Pancreas (tissue), 10 donors: Measurements from ENCODE around the gene KLK4. TPM values are rescaled to one million over a fixed set of nuclear protein-coding genes. Genes with fewer than 3 reads are reported as not detected.
A peak's percentile ranks its signal among the peaks of the same experiment; 100 is the strongest.

Experiments used
- ATAC-seq, 4 donors: fragments of 200-7000 bp; cut with Tn5 transposase; one replicate each; pipeline versions ENCODE4 v1.8.0 to v1.9.1; 2020; ENCODE audit warnings: mild to moderate bottlenecking in 4 of 4, moderate library complexity in 4 of 4
- DNase-seq, 6 donors: peaks; one replicate each; pipeline ENCODE4 v3.0.0-alpha.2; 2020
- FAIRE-seq: peaks from 2 replicates; lab custom pipeline; 2012; peaks lifted over from hg19 to GRCh38; lab: Jason Lieb, UNC
- H3K27ac ChIP-seq, 4 donors: fragments of 200-600 bp; sonication (generic); 1 replicate in 3 of 4; 2 replicates in 1 of 4; pipeline versions ENCODE4 v1.5.0 to v1.8.0; 2020
- H3K27me3 ChIP-seq, 4 donors: fragments of 200-600 bp; one replicate each; pipeline ENCODE4 v1.8.0; 2021
- H3K36me3 ChIP-seq, 3 donors: fragments of 200-600 bp; sonication (generic) in 1 of 3; one replicate each; pipeline versions ENCODE4 v1.5.0 to v1.8.0; 2020 to 2021
- H3K4me1 ChIP-seq, 3 donors: fragments of 200-600 bp; one replicate each; pipeline ENCODE4 v1.8.0; 2021
- H3K4me3 ChIP-seq, 4 donors: fragments of 200-600 bp; sonication (generic) in 2 of 4; one replicate each; pipeline versions ENCODE4 v1.5.0 to v1.8.0; 2020 to 2021
- H3K9me3 ChIP-seq, 4 donors: fragments of 200-600 bp; one replicate each; pipeline ENCODE4 v1.8.0; 2021
- WGBS, 2 donors: extraction: QIAGEN DNeasy Blood & Tissue Kit; methylation state at CpG; one replicate each; pipeline ENCODE4 v1.1.7; 2013; 5-methylcytosine and 5-hydroxymethylcytosine counted together
- intact Hi-C, 3 donors: fragments of 100-400 bp; cut with DNase I; formaldehyde crosslinking; loops; one replicate each; pipeline versions ENCODE4 v1.11.1 to v1.14.2; 2022
- polyA plus RNA-seq, 2 donors: library from polyadenylated mRNA; stranded (reverse); fragments of 200-250 nt; gene quantifications; one replicate each; pipeline ENCODE4 v1.2.3, GENCODE V29; 2013
- total RNA-seq, 6 donors: library from RNA; stranded (reverse); fragmentation: NEBNext Ultra II Directional in 4 of 6; extraction: Animal tissue kit (Norgen Biotek cat#: 25700) in 4 of 6; gene quantifications; one replicate each; pipeline versions ENCODE4 v1.2.1 to v1.2.4, GENCODE V29; 2021 to 2023
- TF ChIP-seq, protein P1 (sequence below), 4 donors: fragments of 200-600 bp; sonication (generic) in 3 of 4; IDR thresholded peaks; one replicate each; pipeline versions ENCODE4 v1.5.0 to v1.8.0; 2021; ENCODE audit warnings: antibody characterized with exemption in 4 of 4
- donor health status: healthy with polysubstance abuse.
- donor health status: DM: no; HTN: no; CAD: no; lungs with moderate emphysema.
- donor health status: DM: no; HTN: no; CAD: no.
- donor health status: control.
- donor health status: control.
- donor health status: Bipolar disorder and iron deficiency.
- donor health status: DM: yes; HTN: yes; CAD: no.
- donor health status: DM: no; HTN: no; CAD: no.
- donor health status: DM: no; HTN: no; CAD: no.
- donor health status: DM: yes; HTN: yes; CAD: no.

KLK4 gene
- total and polyA plus RNA-seq, 8 donors: 0.41 TPM; not detected in 7

- intact Hi-C loops: no loop called here
- TF ChIP-seq, protein P1, sequence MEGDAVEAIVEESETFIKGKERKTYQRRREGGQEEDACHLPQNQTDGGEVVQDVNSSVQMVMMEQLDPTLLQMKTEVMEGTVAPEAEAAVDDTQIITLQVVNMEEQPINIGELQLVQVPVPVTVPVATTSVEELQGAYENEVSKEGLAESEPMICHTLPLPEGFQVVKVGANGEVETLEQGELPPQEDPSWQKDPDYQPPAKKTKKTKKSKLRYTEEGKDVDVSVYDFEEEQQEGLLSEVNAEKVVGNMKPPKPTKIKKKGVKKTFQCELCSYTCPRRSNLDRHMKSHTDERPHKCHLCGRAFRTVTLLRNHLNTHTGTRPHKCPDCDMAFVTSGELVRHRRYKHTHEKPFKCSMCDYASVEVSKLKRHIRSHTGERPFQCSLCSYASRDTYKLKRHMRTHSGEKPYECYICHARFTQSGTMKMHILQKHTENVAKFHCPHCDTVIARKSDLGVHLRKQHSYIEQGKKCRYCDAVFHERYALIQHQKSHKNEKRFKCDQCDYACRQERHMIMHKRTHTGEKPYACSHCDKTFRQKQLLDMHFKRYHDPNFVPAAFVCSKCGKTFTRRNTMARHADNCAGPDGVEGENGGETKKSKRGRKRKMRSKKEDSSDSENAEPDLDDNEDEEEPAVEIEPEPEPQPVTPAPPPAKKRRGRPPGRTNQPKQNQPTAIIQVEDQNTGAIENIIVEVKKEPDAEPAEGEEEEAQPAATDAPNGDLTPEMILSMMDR (IDR thresholded peaks at IDR 0.05): no peak
Observed at GRCh38 chr19:50949861-50950260, 38.7 kb upstream of the KLK4 start.

DNA sequence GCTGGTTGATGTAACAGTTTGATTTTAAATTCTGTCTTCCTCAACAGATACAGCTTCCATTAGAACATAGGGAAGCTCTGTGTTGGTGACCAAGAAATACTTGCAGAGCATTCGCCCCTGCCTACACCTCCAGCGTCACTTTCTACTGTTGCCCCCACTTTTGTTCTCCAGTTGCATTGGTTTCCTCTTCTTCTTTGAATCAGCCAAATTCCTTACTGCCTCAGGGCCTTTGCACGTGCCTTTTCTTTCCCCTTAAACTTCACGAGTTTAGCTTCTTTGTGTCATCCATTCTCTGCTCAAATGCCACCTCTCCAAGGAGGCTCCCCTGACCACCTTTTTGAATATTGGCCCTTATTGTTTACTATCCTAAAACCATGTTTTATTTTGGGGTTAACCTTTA is 35.9 kb upstream of the KLK4 start:
- H3K27ac ChIP-seq: no peak overlapping the region
- ATAC-seq (no peak), FAIRE-seq (no peak), DNase-seq (no peak)
- no peaks in the 10 kb centered on the region for H3K9me3 ChIP-seq
- no peaks in the 10 kb centered on the region for H3K27me3 ChIP-seq
- intact Hi-C loops: no loop called here
- no peak overlapping the region for H3K4me3 ChIP-seq
- WGBS, 2 donors: 53 to 61% methylated on average over 4 of the region's 4 CpGs
- TF ChIP-seq, protein P1 (IDR thresholded peaks at IDR 0.05): no peak
- H3K4me1 ChIP-seq: no peaks in the 10 kb centered on the region
- H3K36me3 ChIP-seq: no peaks in the 10 kb centered on the region

More at GRCh38 chr19:50949861-50950260, 38.7 kb upstream of the KLK4 start:
- Histone ChIP-seq H3K36me3 (no peaks in the 10 kb centered on the region), H3K27me3 (no peaks in the 10 kb centered on the region), H3K9me3 (no peaks in the 10 kb centered on the region), H3K27ac (no peak overlapping the region), H3K4me3 (no peak overlapping the region), H3K4me1 (no peaks in the 10 kb centered on the region)
- 49 to 52% methylated on average over 19 of the region's 19 CpGs for WGBS, 2 donors
- DNase-seq: peak in 1 of 6 donors; percentile 47
- ATAC-seq: no peak
- FAIRE-seq: no peak

DNA sequence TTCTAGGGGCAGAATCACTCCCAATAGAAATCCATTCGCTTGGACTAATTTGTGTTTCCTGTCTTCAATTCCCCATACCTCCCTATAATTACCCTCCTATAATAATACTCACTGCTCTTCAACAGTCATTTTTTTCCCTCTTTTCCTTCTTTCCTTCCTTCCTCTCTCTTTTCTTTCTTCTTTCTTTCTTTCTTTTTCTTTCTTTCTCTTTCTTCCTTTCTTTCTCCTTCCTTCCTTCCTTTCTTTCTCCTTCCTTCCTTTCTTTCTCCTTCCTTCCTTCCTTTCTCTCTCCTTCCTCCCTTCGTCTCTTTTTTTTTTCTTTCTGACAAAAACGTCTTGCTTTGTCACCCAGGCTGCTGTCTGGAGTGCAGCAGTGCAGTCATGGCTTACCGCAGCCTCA is 33.6 kb upstream of the KLK4 start:
- no peak overlapping the region for H3K27ac ChIP-seq
- ATAC-seq (no peak), FAIRE-seq (no peak)

DNA sequence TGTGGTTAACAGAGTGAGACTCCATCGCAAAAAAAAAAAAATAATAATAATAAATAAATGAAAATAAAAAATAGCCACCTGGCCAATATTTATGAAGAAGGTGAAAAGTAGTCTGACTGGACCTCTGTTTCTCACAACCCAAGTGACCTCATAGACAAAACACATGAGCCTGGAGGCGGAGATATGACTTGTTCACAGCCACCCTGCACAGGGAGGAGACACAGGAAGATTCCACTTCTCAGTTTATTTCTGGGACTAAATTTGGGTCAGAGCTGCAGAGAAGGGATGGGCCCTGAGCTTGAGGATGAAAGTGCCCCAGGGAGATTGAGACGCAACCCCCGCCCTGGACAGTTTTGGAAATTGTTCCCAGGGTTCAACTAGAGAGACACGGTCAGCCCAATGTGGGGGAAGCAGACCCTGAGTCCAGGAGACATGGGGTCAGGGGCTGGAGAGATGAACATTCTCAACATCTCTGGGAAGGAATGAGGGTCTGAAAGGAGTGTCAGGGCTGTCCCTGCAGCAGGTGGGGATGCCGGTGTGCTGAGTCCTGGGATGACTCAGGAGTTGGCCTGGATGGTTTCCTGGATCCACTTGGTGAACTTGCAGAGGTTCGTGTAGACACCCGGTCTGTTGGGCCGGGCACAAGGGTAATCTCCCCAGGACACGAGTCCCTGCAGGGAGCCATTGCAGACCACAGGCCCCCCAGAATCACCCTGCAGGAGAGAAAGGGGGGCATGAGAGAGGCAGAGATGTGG is 32.1 kb upstream of the KLK4 start:
- no peak for ATAC-seq
- peak in 1 of 6 donors; percentile 17 for DNase-seq
- H3K4me1 ChIP-seq: no peaks in the 10 kb centered on the region
- TF ChIP-seq, protein P1 (IDR thresholded peaks at IDR 0.05): no peak
- 69 to 70% methylated on average over 10 of the region's 10 CpGs for WGBS, 2 donors
- no peaks in the 10 kb centered on the region for H3K36me3 ChIP-seq
- no peaks in the 10 kb centered on the region for H3K9me3 ChIP-seq
- H3K4me3 ChIP-seq: no peak overlapping the region
- intact Hi-C loops: no loop called here
- H3K27me3 ChIP-seq: peaks cover 0 to 4% (median 0%) of the 10 kb centered on the region in 4 donors
- H3K27ac ChIP-seq: no peak overlapping the region
- no peak for FAIRE-seq

More for the DNA sequence above, 33.6 kb upstream of the KLK4 start:
- intact Hi-C loops: no loop called here
- DNase-seq: peak in 1 of 6 donors; percentile 3
- Histone ChIP-seq H3K4me3 (no peak overlapping the region), H3K27me3 (peaks cover 0 to 4% (median 0%) of the 10 kb centered on the region in 4 donors), H3K36me3 (no peaks in the 10 kb centered on the region), H3K9me3 (no peaks in the 10 kb centered on the region), H3K4me1 (no peaks in the 10 kb centered on the region)
- 51 to 52% methylated on average over 4 of the region's 4 CpGs for WGBS, 2 donors
- TF ChIP-seq, protein P1 (IDR thresholded peaks at IDR 0.05): no peak

GRCh38 chr19:50939596-50939995 is 28.4 kb upstream of the KLK4 start:
- no peak overlapping the region for H3K4me3 ChIP-seq
- FAIRE-seq (no peak), DNase-seq (no peak), ATAC-seq (no peak)
- no peaks in the 10 kb centered on the region for H3K4me1 ChIP-seq
- WGBS, 2 donors: 38 to 49% methylated on average over 2 of the region's 2 CpGs
- no peak overlapping the region for H3K27ac ChIP-seq
- H3K27me3 ChIP-seq: peaks cover 0 to 4% (median 0%) of the 10 kb centered on the region in 4 donors
- H3K36me3 ChIP-seq: no peaks in the 10 kb centered on the region
- intact Hi-C loops: no loop called here
- TF ChIP-seq, protein P1 (IDR thresholded peaks at IDR 0.05): no peak
- H3K9me3 ChIP-seq: no peaks in the 10 kb centered on the region
